OCI-LY7 (cell line): ENCODE data around the gene ZNF638. TPM values are rescaled to one million over a fixed set of nuclear protein-coding genes. Genes with fewer than 3 reads are reported as not detected.

Source experiments
- BruUV-seq: library from RNA; stranded (reverse); fragments of 400-500 nt; replicated peaks from 2 replicates; lab custom pipeline; 2021; lab: Mats Ljungman, UMichigan
- CTCF ChIA-PET: fragments of 300-600 bp; sonication (Branson Sonifier 250); formaldehyde crosslinking; loops from one replicate; lab custom pipeline; 2022; ENCODE audit warnings: antibody characterized with exemption; ENCODE audit not compliant: unreplicated experiment; lab: Charles Lee
- POLR2A ChIA-PET: fragments of 300-600 bp; sonication (Branson Sonifier 250); formaldehyde crosslinking; loops from one replicate; lab custom pipeline; 2022; ENCODE audit warnings: antibody characterized with exemption; lab: Charles Lee
- DNase-seq: peaks from one replicate; pipeline ENCODE4 v3.0.0-alpha.2; 2015; ENCODE audit warnings: low spot score
- H2AFZ ChIP-seq: fragments of 200-600 bp; sonication (generic), shearing (Covaris generic); 2 replicates; pipeline ENCODE4 v1.6.1; 2014; ENCODE audit warnings: mild to moderate bottlenecking, antibody characterized with exemption, low read length, moderate library complexity
- H3K27ac ChIP-seq: fragments of 200-600 bp; sonication (generic); 2 replicates; pipeline ENCODE4 v1.5.1; 2014; ENCODE audit warnings: mixed run types, low read depth, mild to moderate bottlenecking, moderate library complexity, low read length, inconsistent platforms; ENCODE audit not compliant: poor library complexity, severe bottlenecking
- H3K36me3 ChIP-seq: fragments of 200-600 bp; sonication (generic); 2 replicates; pipeline ENCODE4 v1.6.1; 2014; ENCODE audit warnings: mild to moderate bottlenecking, antibody characterized with exemption, low read length, moderate library complexity, mixed read lengths; ENCODE audit not compliant: insufficient read depth
- H3K4me1 ChIP-seq: fragments of 200-600 bp; sonication (generic); 2 replicates; pipeline ENCODE4 v1.5.1; 2014; ENCODE audit warnings: mild to moderate bottlenecking, low read length; ENCODE audit not compliant: insufficient read depth, poor library complexity, severe bottlenecking
- H3K4me2 ChIP-seq: fragments of 200-600 bp; sonication (generic); 2 replicates; pipeline ENCODE4 v1.6.1; 2014; ENCODE audit warnings: mild to moderate bottlenecking, low read length
- H3K4me3 ChIP-seq: fragments of 200-600 bp; sonication (generic); 2 replicates; pipeline ENCODE4 v1.5.1; 2014; ENCODE audit warnings: mild to moderate bottlenecking, low read depth, low read length; ENCODE audit not compliant: poor library complexity, severe bottlenecking
- H3K79me2 ChIP-seq: fragments of 200-600 bp; sonication (generic); 2 replicates; pipeline ENCODE4 v1.6.1; 2016; ENCODE audit warnings: low read depth, mild to moderate bottlenecking, low read length, moderate library complexity, mixed read lengths; ENCODE audit not compliant: insufficient read depth
- H3K9me2 ChIP-seq: fragments of 200-600 bp; sonication (generic); 2 replicates; pipeline ENCODE4 v1.6.1; 2016; ENCODE audit warnings: mild to moderate bottlenecking, low read length, mixed read lengths; ENCODE audit not compliant: insufficient read depth
- H3K9me3 ChIP-seq: fragments of 200-600 bp; sonication (generic); 2 replicates; pipeline ENCODE4 v1.6.1; 2014; ENCODE audit warnings: mild to moderate bottlenecking, mixed run types, low read length, mixed read lengths
- H4K20me1 ChIP-seq: fragments of 200-600 bp; sonication (generic); 2 replicates; pipeline ENCODE4 v1.6.1; 2014; ENCODE audit warnings: mild to moderate bottlenecking, antibody characterized with exemption, low read length, moderate library complexity, mixed read lengths; ENCODE audit not compliant: insufficient read depth
- CTCF ChIP-seq: fragments of 200-600 bp; sonication (generic); conservative IDR thresholded peaks from 2 replicates; pipeline ENCODE4 v1.5.1; 2014; ENCODE audit warnings: mild to moderate bottlenecking, antibody characterized with exemption, low read length, moderate library complexity, mixed read lengths
- EZH2phosphoT487 ChIP-seq: fragments of 200-600 bp; sonication (generic); IDR thresholded peaks from 2 replicates; pipeline ENCODE4 v1.6.1; 2018; ENCODE audit warnings: low read depth, borderline replicate concordance, mild to moderate bottlenecking, mixed run types, antibody characterized with exemption, low read length, moderate library complexity, mixed read lengths
- intact Hi-C: fragments of 100-400 bp; cut with micrococcal nuclease; formaldehyde crosslinking; loops from one replicate; pipeline ENCODE4 v1.10.0; 2022; ENCODE audit not compliant: unreplicated experiment
- total RNA-seq, 2 experiments: library from RNA; depleted of rRNA in 1 of 2; stranded (reverse); fragments of >200 nt in 1 of 2; shearing (Covaris generic) in 1 of 2; gene quantifications; 2 replicates each; pipeline ENCODE4 v1.2.3, GENCODE V29; 2014 to 2022

Gene ZNF638
- total RNA-seq, 2 experiments from 2014 or later: 114 to 138 TPM

- Histone ChIP-seq H3K27ac (peak overlapping the region; percentile 54), H3K4me2 (peak overlapping the region; percentile 97), H3K79me2 (peaks cover 57% of the 10 kb centered on the region), H4K20me1 (peaks cover 23% of the 10 kb centered on the region), H2AFZ (peak overlapping the region; percentile 80; the same call in 1 of the 2 replicates), H3K4me1 (peaks cover 14% of the 10 kb centered on the region), H3K9me3 (no peaks in the 10 kb centered on the region), H3K36me3 (peaks cover 25% of the 10 kb centered on the region; the same call in 1 of the 2 replicates), H3K9me2 (no peaks in the 10 kb centered on the region), H3K4me3 (peak overlapping the region; percentile 91)
- CTCF ChIA-PET: interaction anchor here (0.6 to 0.9 kb wide), 3 partner anchors 13 to 109 kb away, joined by 3 read pairs; no protein-coding TSS in a partner anchor
- BruUV-seq: no TSS peak
- TF ChIP-seq CTCF (no peak), EZH2phosphoT487 (no peak)
- intact Hi-C loops: loop anchor here (1.0 kb wide), 1 partner anchor 105 kb away; the partner anchor contains the start of gene PAIP2B
- POLR2A ChIA-PET: interaction anchor here (0.6 to 2.6 kb wide), 10 partner anchors 12 to 264 kb away, joined by 3 to 10 read pairs (median 4); partner anchors contain the start of gene NAGK
- no peak for DNase-seq
Measured at GRCh38 chr2:71332435-71332796, 834 bp downstream of the ZNF638 start.

- Histone ChIP-seq H3K4me2 (peak overlapping the region; percentile 97), H3K4me3 (peak overlapping the region; percentile 91), H3K9me3 (no peaks in the 10 kb centered on the region), H3K79me2 (peaks cover 69% of the 10 kb centered on the region), H2AFZ (no peak overlapping the region), H3K9me2 (no peaks in the 10 kb centered on the region), H3K27ac (no peak overlapping the region), H3K36me3 (peaks cover 28% of the 10 kb centered on the region; the same call in 1 of the 2 replicates), H4K20me1 (peaks cover 27% of the 10 kb centered on the region), H3K4me1 (peaks cover 14% of the 10 kb centered on the region)
- no TSS peak for BruUV-seq
- ChIA-PET CTCF (no interaction called here), POLR2A (interaction anchor here (0.6 to 2.6 kb wide), 6 partner anchors 9 to 203 kb away, joined by 3 to 9 read pairs (median 4); no protein-coding TSS in a partner anchor)
- DNase-seq: peak; percentile 5
- TF ChIP-seq CTCF (no peak), EZH2phosphoT487 (no peak)
- intact Hi-C loops: no loop called here
Measured at GRCh38 chr2:71333619-71334018, 2.0 kb downstream of the ZNF638 start.

GRCh38 chr2:71336384-71336783, 4.8 kb downstream of the ZNF638 start:
- no TSS peak for BruUV-seq
- H4K20me1 ChIP-seq: peaks cover 33% of the 10 kb centered on the region
- no peaks in the 10 kb centered on the region for H3K9me2 ChIP-seq
- H3K9me3 ChIP-seq: no peaks in the 10 kb centered on the region
- ChIA-PET POLR2A (no interaction called here), CTCF (no interaction called here)
- peaks cover 97% of the 10 kb centered on the region for H3K79me2 ChIP-seq
- TF ChIP-seq EZH2phosphoT487: no peak
- TF ChIP-seq CTCF: no peak
- H2AFZ ChIP-seq: no peak overlapping the region
- intact Hi-C loops: no loop called here
- H3K4me1 ChIP-seq: peaks cover 14% of the 10 kb centered on the region
- no peak overlapping the region for H3K4me2 ChIP-seq
- H3K27ac ChIP-seq: no peak overlapping the region
- DNase-seq: no peak
- H3K36me3 ChIP-seq: peaks cover 46% of the 10 kb centered on the region; the same call in 1 of the 2 replicates
- H3K4me3 ChIP-seq: no peak overlapping the region
